WTC11 (cell line): ENCODE results near the gene TTC38. TPM values are rescaled to one million over a fixed set of nuclear protein-coding genes. Genes with fewer than 3 reads are reported as not detected.

Source experiments
- ATAC-seq: fragments of 200-7000 bp; cut with Tn5 transposase; 2 replicates; pipeline ENCODE4 v1.10.0; 2021; ENCODE audit warnings: mild to moderate bottlenecking, moderate library complexity
- CTCF ChIA-PET: fragments of 300-600 bp; sonication (Branson Sonifier 250); formaldehyde crosslinking; loops from one replicate; lab custom pipeline; 2021; ENCODE audit warnings: antibody characterized with exemption; lab: Charles Lee
- POLR2A ChIA-PET: fragments of 350-600 bp; sonication (Branson Sonifier 250); formaldehyde crosslinking; loops from one replicate; lab custom pipeline; 2021; ENCODE audit warnings: antibody characterized with exemption; lab: Charles Lee
- DNase-seq: peaks from one replicate; pipeline ENCODE4 v3.0.0; 2021; ENCODE audit warnings: low spot score
- H3K27ac Mint-ChIP-seq: 2 replicates; pipeline ENCODE4 v1.8.0; 2021; ENCODE audit warnings: mixed read lengths
- H3K27me3 Mint-ChIP-seq: 2 replicates; pipeline ENCODE4 v1.8.0; 2021; ENCODE audit warnings: low read depth, mild to moderate bottlenecking, moderate library complexity, mixed read lengths
- H3K36me3 Mint-ChIP-seq: 2 replicates; pipeline ENCODE4 v1.8.0; 2021; ENCODE audit warnings: mixed read lengths
- H3K4me1 Mint-ChIP-seq: 2 replicates; pipeline ENCODE4 v1.8.0; 2022; ENCODE audit warnings: mixed read lengths
- H3K4me3 Mint-ChIP-seq: 2 replicates; pipeline ENCODE4 v1.8.0; 2021; ENCODE audit warnings: mild to moderate bottlenecking, moderate library complexity, mixed read lengths
- H3K9me3 Mint-ChIP-seq: 2 replicates; pipeline ENCODE4 v1.8.0; 2021; ENCODE audit warnings: mixed read lengths
- ARID4B ChIP-seq: sonication (generic); formaldehyde crosslinking; IDR thresholded peaks from 2 replicates; pipeline ENCODE4 v1.8.0; 2023; ENCODE audit warnings: missing genetic modification reagents, mild to moderate bottlenecking, borderline replicate concordance
- CREM ChIP-seq: sonication (generic); formaldehyde crosslinking; IDR thresholded peaks from 2 replicates; pipeline ENCODE4 v1.8.1; 2022; ENCODE audit warnings: mild to moderate bottlenecking, missing genetic modification reagents, moderate library complexity
- CTCF ChIP-seq: fragments of 200-600 bp; IDR thresholded peaks from 2 replicates; pipeline ENCODE4 v1.8.0; 2022; ENCODE audit warnings: antibody characterized with exemption
- ERG ChIP-seq: fragments of 250-450 bp; sonication (Bioruptor Pico); IDR thresholded peaks from 2 replicates; pipeline ENCODE4 v1.8.0; 2021; ENCODE audit warnings: mild to moderate bottlenecking
- FOXP1 ChIP-seq: sonication (generic); formaldehyde crosslinking; IDR thresholded peaks from 2 replicates; pipeline ENCODE4 v1.8.0; 2022; ENCODE audit warnings: missing genetic modification reagents, mild to moderate bottlenecking, moderate library complexity, borderline replicate concordance
- GABPB1 ChIP-seq: sonication (generic); formaldehyde crosslinking; IDR thresholded peaks from 2 replicates; pipeline ENCODE4 v1.8.1; 2023; ENCODE audit warnings: mild to moderate bottlenecking, missing genetic modification reagents
- GTF2I ChIP-seq: fragments of 250-450 bp; sonication (Bioruptor Pico); conservative IDR thresholded peaks from 2 replicates; pipeline ENCODE4 v1.4.0; 2021; ENCODE audit warnings: mild to moderate bottlenecking
- MYBL2 ChIP-seq: sonication (generic); formaldehyde crosslinking; IDR thresholded peaks from 2 replicates; pipeline ENCODE4 v1.8.1; 2023; ENCODE audit warnings: mild to moderate bottlenecking, moderate library complexity, missing genetic modification reagents
- NR3C1 ChIP-seq: sonication (generic); formaldehyde crosslinking; conservative IDR thresholded peaks from 2 replicates; pipeline ENCODE4 v1.8.1; 2023; ENCODE audit warnings: low read depth, mild to moderate bottlenecking, missing genetic modification reagents
- STAT6 ChIP-seq: sonication (generic); formaldehyde crosslinking; conservative IDR thresholded peaks from 2 replicates; pipeline ENCODE4 v1.8.1; 2023; ENCODE audit warnings: mild to moderate bottlenecking, low read depth, missing genetic modification reagents, moderate library complexity
- TEAD4 ChIP-seq: sonication (generic); formaldehyde crosslinking; IDR thresholded peaks from 2 replicates; pipeline ENCODE4 v1.8.0; 2022; ENCODE audit warnings: mild to moderate bottlenecking, missing genetic modification reagents
- ZBTB21 ChIP-seq: sonication (generic); formaldehyde crosslinking; IDR thresholded peaks from 2 replicates; pipeline ENCODE4 v1.8.1; 2023; ENCODE audit warnings: mild to moderate bottlenecking, missing genetic modification reagents, borderline replicate concordance
- ZNF263 ChIP-seq: sonication (generic); formaldehyde crosslinking; IDR thresholded peaks from 2 replicates; pipeline ENCODE4 v1.8.1; 2022; ENCODE audit warnings: low read depth, mild to moderate bottlenecking, moderate library complexity, missing genetic modification reagents
- ZNF317 ChIP-seq: sonication (generic); formaldehyde crosslinking; IDR thresholded peaks from 2 replicates; pipeline ENCODE4 v1.8.1; 2023; ENCODE audit warnings: low read depth, mild to moderate bottlenecking, moderate library complexity, missing genetic modification reagents, borderline replicate concordance
- total RNA-seq: library from RNA; stranded (reverse); gene quantifications from 3 replicates; pipeline ENCODE4 v1.2.3, GENCODE V29; 2021
- TF ChIP-seq, protein P1 (sequence below): fragments of 250-450 bp; sonication (Bioruptor Pico); IDR thresholded peaks from 2 replicates; pipeline ENCODE4 v1.9.0; 2021; ENCODE audit warnings: mild to moderate bottlenecking
- TF ChIP-seq, protein P2 (sequence below): sonication (generic); formaldehyde crosslinking; IDR thresholded peaks from 2 replicates; pipeline ENCODE4 v1.8.0; 2022; ENCODE audit warnings: missing genetic modification reagents
- TF ChIP-seq, protein P3 (sequence below): sonication (generic); formaldehyde crosslinking; IDR thresholded peaks from 2 replicates; pipeline ENCODE4 v1.8.1; 2022; ENCODE audit warnings: low read depth, mild to moderate bottlenecking, moderate library complexity, missing genetic modification reagents, borderline replicate concordance

The TTC38 gene
- total RNA-seq, 1 experiment from 2014 or later: 20.7 TPM

GRCh38 chr22:46242076-46242475 is 25.7 kb upstream of the TTC38 start:
- Mint-ChIP-seq H3K27ac (no peak overlapping the region), H3K4me3 (no peak overlapping the region), H3K36me3 (peaks cover 6% of the 10 kb centered on the region; the same call in 1 of the 2 replicates), H3K27me3 (no peaks in the 10 kb centered on the region), H3K4me1 (no peaks in the 10 kb centered on the region), H3K9me3 (no peaks in the 10 kb centered on the region)
- ATAC-seq: no peak
- ChIA-PET POLR2A (no interaction called here), CTCF (no interaction called here)
- TF ChIP-seq CTCF (no peak), STAT6 (no peak), ARID4B (CRISPR knock-in tag) (no peak), ZBTB21 (CRISPR knock-in tag) (no peak), GTF2I (CRISPR knock-in tag) (no peak), CREM (no peak), NR3C1 (CRISPR knock-in tag) (no peak), FOXP1 (CRISPR knock-in tag) (no peak), ERG (CRISPR knock-in tag) (no peak), MYBL2 (CRISPR knock-in tag) (no peak), TEAD4 (CRISPR knock-in tag) (no peak), ZNF317 (CRISPR knock-in tag) (no peak), GABPB1 (CRISPR knock-in tag) (no peak), ZNF263 (no peak)
- TF ChIP-seq, protein P1, sequence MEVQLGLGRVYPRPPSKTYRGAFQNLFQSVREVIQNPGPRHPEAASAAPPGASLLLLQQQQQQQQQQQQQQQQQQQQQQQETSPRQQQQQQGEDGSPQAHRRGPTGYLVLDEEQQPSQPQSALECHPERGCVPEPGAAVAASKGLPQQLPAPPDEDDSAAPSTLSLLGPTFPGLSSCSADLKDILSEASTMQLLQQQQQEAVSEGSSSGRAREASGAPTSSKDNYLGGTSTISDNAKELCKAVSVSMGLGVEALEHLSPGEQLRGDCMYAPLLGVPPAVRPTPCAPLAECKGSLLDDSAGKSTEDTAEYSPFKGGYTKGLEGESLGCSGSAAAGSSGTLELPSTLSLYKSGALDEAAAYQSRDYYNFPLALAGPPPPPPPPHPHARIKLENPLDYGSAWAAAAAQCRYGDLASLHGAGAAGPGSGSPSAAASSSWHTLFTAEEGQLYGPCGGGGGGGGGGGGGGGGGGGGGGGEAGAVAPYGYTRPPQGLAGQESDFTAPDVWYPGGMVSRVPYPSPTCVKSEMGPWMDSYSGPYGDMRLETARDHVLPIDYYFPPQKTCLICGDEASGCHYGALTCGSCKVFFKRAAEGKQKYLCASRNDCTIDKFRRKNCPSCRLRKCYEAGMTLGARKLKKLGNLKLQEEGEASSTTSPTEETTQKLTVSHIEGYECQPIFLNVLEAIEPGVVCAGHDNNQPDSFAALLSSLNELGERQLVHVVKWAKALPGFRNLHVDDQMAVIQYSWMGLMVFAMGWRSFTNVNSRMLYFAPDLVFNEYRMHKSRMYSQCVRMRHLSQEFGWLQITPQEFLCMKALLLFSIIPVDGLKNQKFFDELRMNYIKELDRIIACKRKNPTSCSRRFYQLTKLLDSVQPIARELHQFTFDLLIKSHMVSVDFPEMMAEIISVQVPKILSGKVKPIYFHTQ: no peak
- TF ChIP-seq, protein P2, sequence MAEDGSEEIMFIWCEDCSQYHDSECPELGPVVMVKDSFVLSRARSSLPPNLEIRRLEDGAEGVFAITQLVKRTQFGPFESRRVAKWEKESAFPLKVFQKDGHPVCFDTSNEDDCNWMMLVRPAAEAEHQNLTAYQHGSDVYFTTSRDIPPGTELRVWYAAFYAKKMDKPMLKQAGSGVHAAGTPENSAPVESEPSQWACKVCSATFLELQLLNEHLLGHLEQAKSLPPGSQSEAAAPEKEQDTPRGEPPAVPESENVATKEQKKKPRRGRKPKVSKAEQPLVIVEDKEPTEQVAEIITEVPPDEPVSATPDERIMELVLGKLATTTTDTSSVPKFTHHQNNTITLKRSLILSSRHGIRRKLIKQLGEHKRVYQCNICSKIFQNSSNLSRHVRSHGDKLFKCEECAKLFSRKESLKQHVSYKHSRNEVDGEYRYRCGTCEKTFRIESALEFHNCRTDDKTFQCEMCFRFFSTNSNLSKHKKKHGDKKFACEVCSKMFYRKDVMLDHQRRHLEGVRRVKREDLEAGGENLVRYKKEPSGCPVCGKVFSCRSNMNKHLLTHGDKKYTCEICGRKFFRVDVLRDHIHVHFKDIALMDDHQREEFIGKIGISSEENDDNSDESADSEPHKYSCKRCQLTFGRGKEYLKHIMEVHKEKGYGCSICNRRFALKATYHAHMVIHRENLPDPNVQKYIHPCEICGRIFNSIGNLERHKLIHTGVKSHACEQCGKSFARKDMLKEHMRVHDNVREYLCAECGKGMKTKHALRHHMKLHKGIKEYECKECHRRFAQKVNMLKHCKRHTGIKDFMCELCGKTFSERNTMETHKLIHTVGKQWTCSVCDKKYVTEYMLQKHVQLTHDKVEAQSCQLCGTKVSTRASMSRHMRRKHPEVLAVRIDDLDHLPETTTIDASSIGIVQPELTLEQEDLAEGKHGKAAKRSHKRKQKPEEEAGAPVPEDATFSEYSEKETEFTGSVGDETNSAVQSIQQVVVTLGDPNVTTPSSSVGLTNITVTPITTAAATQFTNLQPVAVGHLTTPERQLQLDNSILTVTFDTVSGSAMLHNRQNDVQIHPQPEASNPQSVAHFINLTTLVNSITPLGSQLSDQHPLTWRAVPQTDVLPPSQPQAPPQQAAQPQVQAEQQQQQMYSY: no peak
- TF ChIP-seq, protein P3, sequence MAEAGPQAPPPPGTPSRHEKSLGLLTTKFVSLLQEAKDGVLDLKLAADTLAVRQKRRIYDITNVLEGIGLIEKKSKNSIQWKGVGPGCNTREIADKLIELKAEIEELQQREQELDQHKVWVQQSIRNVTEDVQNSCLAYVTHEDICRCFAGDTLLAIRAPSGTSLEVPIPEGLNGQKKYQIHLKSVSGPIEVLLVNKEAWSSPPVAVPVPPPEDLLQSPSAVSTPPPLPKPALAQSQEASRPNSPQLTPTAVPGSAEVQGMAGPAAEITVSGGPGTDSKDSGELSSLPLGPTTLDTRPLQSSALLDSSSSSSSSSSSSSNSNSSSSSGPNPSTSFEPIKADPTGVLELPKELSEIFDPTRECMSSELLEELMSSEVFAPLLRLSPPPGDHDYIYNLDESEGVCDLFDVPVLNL (CRISPR knock-in tag): no peak
- DNase-seq: no peak
